ENCODE measurements around the gene DNAI1.

GRCh38 chr9:34540827-34541226 lies 82.2 kb downstream of the DNAI1 start:
- TF ChIP-seq CTCF (IDR thresholded peaks at IDR 0.05; ENCODE audit: low read length) (no peak), EZH2 (IDR thresholded peaks at IDR 0.05; ENCODE audit: borderline replicate concordance, low read length) (no peak)

Data from OCI-LY1 (cell line).